Measurements from ENCODE around the gene CDADC1.

DNA sequence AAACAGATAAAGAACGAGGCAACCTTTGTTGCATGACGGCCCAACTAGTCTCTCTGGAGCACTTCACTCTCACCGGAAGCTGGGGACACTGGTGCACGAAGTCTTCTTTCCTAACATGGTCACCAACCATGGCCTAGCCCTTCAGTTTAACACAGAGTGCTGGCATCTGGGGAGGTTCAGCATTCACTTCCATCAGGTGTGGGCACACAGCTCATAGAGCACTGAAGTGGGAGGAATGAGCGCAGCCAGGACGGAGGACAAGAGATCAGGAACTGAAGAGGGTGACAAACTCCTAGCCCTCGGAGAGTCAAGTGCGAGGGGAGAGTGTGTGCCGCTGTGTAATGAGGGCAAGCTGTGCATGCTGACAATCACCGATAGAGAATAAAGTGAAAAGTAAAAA lies 92.4 kb downstream of the CDADC1 start:
- TF ChIP-seq TAF1 (IDR thresholded peaks at IDR 0.05; ENCODE audit: borderline replicate concordance, low read depth, low read length) (no peak), POLR2AphosphoS5 (IDR thresholded peaks at IDR 0.05; ENCODE audit: low read depth, low read length) (no peak)

Measured in GM12892 (cell line).